Fibroblast of the aortic adventitia (primary cell): ENCODE results near the gene ALDH18A1. TPM values are rescaled to one million over a fixed set of nuclear protein-coding genes. Genes with fewer than 3 reads are reported as not detected.

ENCODE experiments used
- DNase-seq: peaks from one replicate; pipeline ENCODE4 v3.0.0-alpha.2; 2010; ENCODE audit warnings: low read depth
- H3K4me3 ChIP-seq: 2 replicates; pipeline ENCODE4 v1.5.1; 2011; ENCODE audit warnings: low read depth, mild to moderate bottlenecking, control low read depth, low read length, moderate library complexity
- total RNA-seq: library from RNA; depleted of rRNA; stranded (reverse); fragments of >200 nt; gene quantifications from 2 replicates; pipeline ENCODE4 v1.2.3, GENCODE V29; 2012; ENCODE audit warnings: low replicate concordance
- TF ChIP-seq, protein P1 (sequence below): IDR thresholded peaks from 2 replicates; pipeline ENCODE4 v1.5.1; 2011; ENCODE audit warnings: mild to moderate bottlenecking, low read length, control low read depth, inconsistent platforms; ENCODE audit not compliant: insufficient read depth

The ALDH18A1 gene
- total RNA-seq, 1 donor: 76.9 TPM

DNA sequence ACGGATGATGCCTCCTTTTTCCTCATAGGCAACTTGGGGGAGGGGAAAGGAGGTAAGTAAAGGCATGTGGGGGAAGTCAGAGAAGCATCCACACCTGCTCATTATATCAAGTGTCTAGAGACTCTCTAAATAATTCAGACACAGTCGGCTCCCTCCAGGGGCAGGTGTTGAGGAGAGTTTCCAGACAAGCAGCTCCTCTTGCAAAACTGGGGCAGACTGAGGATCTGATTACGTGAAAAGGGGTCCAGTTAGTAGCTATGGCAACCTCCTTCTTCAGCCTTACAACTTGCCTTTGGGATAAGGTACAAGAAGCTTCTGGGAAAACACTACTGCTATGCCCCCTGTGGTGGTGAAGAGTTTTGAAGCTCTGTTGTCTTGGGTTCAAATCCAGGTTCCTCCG, 56.4 kb downstream of the ALDH18A1 start:
- TF ChIP-seq, protein P1, sequence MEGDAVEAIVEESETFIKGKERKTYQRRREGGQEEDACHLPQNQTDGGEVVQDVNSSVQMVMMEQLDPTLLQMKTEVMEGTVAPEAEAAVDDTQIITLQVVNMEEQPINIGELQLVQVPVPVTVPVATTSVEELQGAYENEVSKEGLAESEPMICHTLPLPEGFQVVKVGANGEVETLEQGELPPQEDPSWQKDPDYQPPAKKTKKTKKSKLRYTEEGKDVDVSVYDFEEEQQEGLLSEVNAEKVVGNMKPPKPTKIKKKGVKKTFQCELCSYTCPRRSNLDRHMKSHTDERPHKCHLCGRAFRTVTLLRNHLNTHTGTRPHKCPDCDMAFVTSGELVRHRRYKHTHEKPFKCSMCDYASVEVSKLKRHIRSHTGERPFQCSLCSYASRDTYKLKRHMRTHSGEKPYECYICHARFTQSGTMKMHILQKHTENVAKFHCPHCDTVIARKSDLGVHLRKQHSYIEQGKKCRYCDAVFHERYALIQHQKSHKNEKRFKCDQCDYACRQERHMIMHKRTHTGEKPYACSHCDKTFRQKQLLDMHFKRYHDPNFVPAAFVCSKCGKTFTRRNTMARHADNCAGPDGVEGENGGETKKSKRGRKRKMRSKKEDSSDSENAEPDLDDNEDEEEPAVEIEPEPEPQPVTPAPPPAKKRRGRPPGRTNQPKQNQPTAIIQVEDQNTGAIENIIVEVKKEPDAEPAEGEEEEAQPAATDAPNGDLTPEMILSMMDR: no peak
- no peak overlapping the region for H3K4me3 ChIP-seq
- DNase-seq: no peak

DNA sequence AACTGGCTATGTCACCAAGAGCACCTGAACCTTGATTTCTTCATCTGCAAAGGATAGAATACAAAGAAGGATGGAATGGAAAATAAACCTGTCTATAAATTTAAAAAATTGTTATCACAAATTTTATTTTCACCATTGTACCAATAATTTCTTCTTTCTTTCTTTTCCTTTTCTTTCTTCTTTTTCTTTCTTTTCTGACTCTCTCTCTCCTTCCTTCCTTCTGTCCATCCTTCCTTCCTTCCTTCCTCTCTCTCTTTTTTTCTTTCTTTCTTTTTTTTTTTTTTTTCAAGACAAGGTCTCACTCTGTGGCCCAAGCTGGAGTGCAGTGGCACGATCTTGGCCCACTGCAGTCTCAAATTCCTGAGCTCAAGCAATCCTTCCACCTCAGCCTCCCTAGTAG, 58.7 kb downstream of the ALDH18A1 start:
- TF ChIP-seq, protein P1: no peak
- no peak for DNase-seq
- no peak overlapping the region for H3K4me3 ChIP-seq

DNA sequence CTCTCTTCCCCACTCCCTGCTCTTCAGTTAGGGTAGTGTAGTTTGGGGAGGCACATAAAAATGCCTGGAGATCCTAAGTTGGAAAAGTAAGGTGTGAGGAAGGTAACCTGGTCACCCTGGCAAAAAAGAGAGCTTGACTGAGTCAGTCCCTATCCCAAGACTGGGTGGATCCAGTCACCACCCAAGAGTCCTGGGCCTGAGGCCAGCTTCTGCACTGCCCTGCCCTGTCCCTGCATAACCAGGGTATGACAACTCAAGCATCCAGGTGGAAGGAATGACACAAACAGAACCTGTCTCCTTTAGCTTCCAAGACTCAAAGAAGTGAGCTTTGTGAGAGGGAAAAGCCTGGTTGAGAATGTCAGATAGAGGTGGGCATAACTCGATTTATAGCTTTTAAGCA, 68.5 kb downstream of the ALDH18A1 start:
- DNase-seq: no peak
- H3K4me3 ChIP-seq: no peak overlapping the region
- TF ChIP-seq, protein P1: no peak

DNA sequence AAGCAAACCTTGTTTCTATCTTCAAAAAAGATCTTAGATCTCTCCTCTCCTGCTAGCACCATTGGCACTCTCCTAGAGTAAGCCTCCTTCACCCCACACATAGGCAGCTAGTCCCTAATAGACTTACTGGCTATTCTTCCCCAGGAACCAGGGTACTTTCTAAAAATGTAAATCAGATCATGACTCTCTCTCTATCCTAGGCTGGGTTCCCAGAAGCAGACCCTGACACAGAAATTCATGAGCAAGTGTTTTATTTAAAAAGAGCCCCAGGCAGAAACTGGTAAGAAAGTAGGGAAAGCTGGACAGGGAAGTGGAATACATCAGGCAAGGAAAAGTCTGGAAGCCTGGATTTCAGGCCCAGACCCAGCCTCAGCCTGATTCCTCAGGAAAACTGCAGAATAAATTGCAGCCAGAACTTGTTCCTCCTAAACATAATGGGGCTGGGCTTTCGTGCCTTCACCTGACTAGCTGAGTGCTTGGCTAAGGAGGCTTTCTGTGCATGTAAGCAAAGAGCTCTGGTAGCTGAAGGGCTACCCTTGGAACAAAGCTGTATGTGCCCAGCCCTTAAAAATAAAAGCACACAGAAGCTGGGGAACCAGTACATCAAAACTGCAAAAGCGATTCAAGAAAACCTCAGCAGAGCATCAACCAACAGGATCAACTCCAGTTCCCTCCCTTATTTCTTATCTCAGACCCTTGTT, 76.5 kb downstream of the ALDH18A1 start:
- DNase-seq: no peak
- H3K4me3 ChIP-seq: no peak overlapping the region
- TF ChIP-seq, protein P1: no peak

DNA sequence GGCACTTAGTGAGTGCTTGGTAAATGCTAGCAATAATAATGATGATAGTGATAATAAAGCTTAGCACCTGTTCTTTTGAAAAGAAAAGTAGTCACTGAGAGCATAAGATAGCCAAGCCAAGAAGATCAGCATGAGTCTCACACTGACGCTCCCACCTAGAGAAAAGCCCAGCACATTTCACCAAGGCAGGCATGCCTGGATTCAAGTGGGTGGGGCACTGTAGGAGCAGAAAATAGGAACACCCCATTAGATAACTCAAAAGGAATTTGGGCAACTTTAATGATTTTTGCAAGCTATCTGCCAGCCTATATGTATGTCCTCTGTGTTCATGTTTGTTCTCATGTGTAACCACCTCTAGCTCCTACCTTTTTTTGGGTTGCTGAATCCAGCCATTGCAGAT, 77.2 kb downstream of the ALDH18A1 start:
- no peak for DNase-seq
- TF ChIP-seq, protein P1: no peak
- no peak overlapping the region for H3K4me3 ChIP-seq

DNA sequence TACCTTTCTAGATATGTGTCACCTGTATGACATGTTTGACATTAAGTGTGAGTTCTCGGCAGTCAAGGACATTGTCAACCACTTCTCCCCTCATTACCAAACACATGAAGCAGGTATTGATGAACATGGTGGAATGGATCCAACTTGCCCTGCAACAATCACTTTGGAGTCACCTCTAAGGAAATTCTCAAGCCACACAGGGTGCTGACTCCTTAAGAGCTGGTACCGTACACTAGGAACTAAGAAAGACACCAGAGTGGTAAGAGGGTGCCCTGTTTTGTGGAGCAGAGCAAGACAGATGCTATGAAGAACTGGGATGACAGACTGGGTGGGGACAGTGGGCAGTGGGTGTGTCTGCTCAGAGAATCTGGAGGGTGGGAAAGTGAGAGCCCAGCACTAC, 77.9 kb downstream of the ALDH18A1 start:
- TF ChIP-seq, protein P1: no peak
- DNase-seq: no peak
- no peak overlapping the region for H3K4me3 ChIP-seq

DNA sequence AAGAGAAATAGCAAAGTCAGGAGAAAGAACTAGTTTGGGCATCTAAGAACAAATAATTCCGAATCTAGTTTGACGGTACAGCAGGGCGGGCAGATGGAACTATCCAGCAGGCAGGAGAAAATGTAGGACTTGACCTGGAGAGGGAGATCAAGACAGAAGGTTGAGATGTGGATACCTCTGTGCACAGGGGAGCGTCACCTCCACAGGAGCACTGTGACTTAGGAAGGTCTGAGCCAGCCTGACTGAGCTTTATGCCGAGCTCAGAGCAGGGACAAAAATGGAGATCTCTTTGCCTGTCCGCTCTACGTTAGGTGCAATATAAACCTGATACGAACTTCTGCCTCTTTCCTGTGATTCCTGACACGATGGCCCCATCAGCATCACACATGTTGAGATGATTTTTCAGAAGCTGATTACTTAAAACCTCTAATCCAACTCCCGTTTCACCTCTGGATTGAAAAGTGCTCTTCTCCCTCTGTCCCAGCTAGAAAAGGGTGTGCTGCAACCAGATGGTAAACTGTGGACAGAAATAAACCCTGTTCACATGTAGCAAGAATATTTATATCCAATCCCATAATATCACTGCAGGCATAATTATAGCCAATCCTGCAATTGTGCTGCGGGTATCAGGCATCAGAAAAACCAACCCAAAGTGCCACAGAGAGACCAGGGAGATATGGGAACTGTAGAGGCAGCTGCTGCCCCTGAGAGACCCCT, 81.7 kb downstream of the ALDH18A1 start:
- TF ChIP-seq, protein P1: no peak
- DNase-seq: no peak
- H3K4me3 ChIP-seq: no peak overlapping the region
